NCI-H1436 treated with DMSO at 0.1 percent for 48 hours (cell line): ENCODE measurements around the gene TSC22D4.
"Not testable (repeated sequence)": the region's sequence is repeated elsewhere in the genome, so short reads cannot be mapped to it uniquely, and the experiment has no call there.

ENCODE experiments used
- DNase-seq: peaks from one replicate; lab custom pipeline; 2025; lab: John Stamatoyannopoulos, UW

TSC22D4 gene

GRCh38 chr7:100472854-100473499 lies 6.0 kb downstream of the TSC22D4 start:
- no peak for DNase-seq

GRCh38 chr7:100472121-100472851 lies 6.7 kb downstream of the TSC22D4 start:
- DNase-seq, result no peak

GRCh38 chr7:100471021-100471420 lies 8.0 kb downstream of the TSC22D4 start:
- no peak for DNase-seq

GRCh38 chr7:100469227-100470044 lies 9.6 kb downstream of the TSC22D4 start:
- DNase-seq, result no peak

- DNase-seq, result no peak
Observed at GRCh38 chr7:100467638-100468373, 11.2 kb downstream of the TSC22D4 start.

GRCh38 chr7:100466653-100467605 lies 12.1 kb downstream of the TSC22D4 start:
- DNase-seq, result no peak

GRCh38 chr7:100465702-100466311 lies 13.2 kb downstream of the TSC22D4 start:
- no peak for DNase-seq

GRCh38 chr7:100465299-100465698 lies 13.7 kb downstream of the TSC22D4 start:
- DNase-seq, result no peak

GRCh38 chr7:100464791-100465190 lies 14.2 kb downstream of the TSC22D4 start:
- no peak for DNase-seq

GRCh38 chr7:100464210-100464660 lies 14.8 kb downstream of the TSC22D4 start, which contains the start of gene SPACDR:
Gene SPACDR (minus strand): TSS chr7:100464260. CDS start chr7:100464025, 235 bp downstream.
- DNase-seq, result no peak

GRCh38 chr7:100457033-100457432 lies 22.0 kb downstream of the TSC22D4 start:
- no peak for DNase-seq

- no peak for DNase-seq
Observed at GRCh38 chr7:100456562-100456961, 22.5 kb downstream of the TSC22D4 start.

- DNase-seq, result no peak
Observed at GRCh38 chr7:100455206-100455605, 23.8 kb downstream of the TSC22D4 start.

GRCh38 chr7:100453854-100454253 lies 25.2 kb downstream of the TSC22D4 start:
- DNase-seq, result not testable (repeated sequence)

GRCh38 chr7:100452513-100452912 lies 26.5 kb downstream of the TSC22D4 start:
- DNase-seq, result no peak

GRCh38 chr7:100449190-100449795 lies 29.7 kb downstream of the TSC22D4 start:
- DNase-seq, result no peak

GRCh38 chr7:100447363-100447762 lies 31.7 kb downstream of the TSC22D4 start:
- DNase-seq, result not testable (repeated sequence)

- DNase-seq, result no peak
Observed at GRCh38 chr7:100446040-100446439, 33.0 kb downstream of the TSC22D4 start.
